OCI-LY7 (cell line): Measurements from ENCODE around the gene PUM1. TPM values are rescaled to one million over a fixed set of nuclear protein-coding genes. Genes with fewer than 3 reads are reported as not detected.

Experiments used
- BruUV-seq: library from RNA; stranded (reverse); fragments of 400-500 nt; replicated peaks from 2 replicates; lab custom pipeline; 2021; lab: Mats Ljungman, UMichigan
- CTCF ChIA-PET: fragments of 300-600 bp; sonication (Branson Sonifier 250); formaldehyde crosslinking; loops from one replicate; lab custom pipeline; 2022; ENCODE audit warnings: antibody characterized with exemption; ENCODE audit not compliant: unreplicated experiment; lab: Charles Lee
- POLR2A ChIA-PET: fragments of 300-600 bp; sonication (Branson Sonifier 250); formaldehyde crosslinking; loops from one replicate; lab custom pipeline; 2022; ENCODE audit warnings: antibody characterized with exemption; lab: Charles Lee
- DNase-seq: peaks from one replicate; pipeline ENCODE4 v3.0.0-alpha.2; 2015; ENCODE audit warnings: low spot score
- H2AFZ ChIP-seq: fragments of 200-600 bp; sonication (generic), shearing (Covaris generic); 2 replicates; pipeline ENCODE4 v1.6.1; 2014; ENCODE audit warnings: mild to moderate bottlenecking, antibody characterized with exemption, low read length, moderate library complexity
- H3K27ac ChIP-seq: fragments of 200-600 bp; sonication (generic); 2 replicates; pipeline ENCODE4 v1.5.1; 2014; ENCODE audit warnings: mixed run types, low read depth, mild to moderate bottlenecking, moderate library complexity, low read length, inconsistent platforms; ENCODE audit not compliant: poor library complexity, severe bottlenecking
- H3K36me3 ChIP-seq: fragments of 200-600 bp; sonication (generic); 2 replicates; pipeline ENCODE4 v1.6.1; 2014; ENCODE audit warnings: mild to moderate bottlenecking, antibody characterized with exemption, low read length, moderate library complexity, mixed read lengths; ENCODE audit not compliant: insufficient read depth
- H3K4me1 ChIP-seq: fragments of 200-600 bp; sonication (generic); 2 replicates; pipeline ENCODE4 v1.5.1; 2014; ENCODE audit warnings: mild to moderate bottlenecking, low read length; ENCODE audit not compliant: insufficient read depth, poor library complexity, severe bottlenecking
- H3K4me2 ChIP-seq: fragments of 200-600 bp; sonication (generic); 2 replicates; pipeline ENCODE4 v1.6.1; 2014; ENCODE audit warnings: mild to moderate bottlenecking, low read length
- H3K4me3 ChIP-seq: fragments of 200-600 bp; sonication (generic); 2 replicates; pipeline ENCODE4 v1.5.1; 2014; ENCODE audit warnings: mild to moderate bottlenecking, low read depth, low read length; ENCODE audit not compliant: poor library complexity, severe bottlenecking
- H3K79me2 ChIP-seq: fragments of 200-600 bp; sonication (generic); 2 replicates; pipeline ENCODE4 v1.6.1; 2016; ENCODE audit warnings: low read depth, mild to moderate bottlenecking, low read length, moderate library complexity, mixed read lengths; ENCODE audit not compliant: insufficient read depth
- H3K9me2 ChIP-seq: fragments of 200-600 bp; sonication (generic); 2 replicates; pipeline ENCODE4 v1.6.1; 2016; ENCODE audit warnings: mild to moderate bottlenecking, low read length, mixed read lengths; ENCODE audit not compliant: insufficient read depth
- H3K9me3 ChIP-seq: fragments of 200-600 bp; sonication (generic); 2 replicates; pipeline ENCODE4 v1.6.1; 2014; ENCODE audit warnings: mild to moderate bottlenecking, mixed run types, low read length, mixed read lengths
- H4K20me1 ChIP-seq: fragments of 200-600 bp; sonication (generic); 2 replicates; pipeline ENCODE4 v1.6.1; 2014; ENCODE audit warnings: mild to moderate bottlenecking, antibody characterized with exemption, low read length, moderate library complexity, mixed read lengths; ENCODE audit not compliant: insufficient read depth
- CTCF ChIP-seq: fragments of 200-600 bp; sonication (generic); conservative IDR thresholded peaks from 2 replicates; pipeline ENCODE4 v1.5.1; 2014; ENCODE audit warnings: mild to moderate bottlenecking, antibody characterized with exemption, low read length, moderate library complexity, mixed read lengths
- EZH2phosphoT487 ChIP-seq: fragments of 200-600 bp; sonication (generic); IDR thresholded peaks from 2 replicates; pipeline ENCODE4 v1.6.1; 2018; ENCODE audit warnings: low read depth, borderline replicate concordance, mild to moderate bottlenecking, mixed run types, antibody characterized with exemption, low read length, moderate library complexity, mixed read lengths
- intact Hi-C: fragments of 100-400 bp; cut with micrococcal nuclease; formaldehyde crosslinking; loops from one replicate; pipeline ENCODE4 v1.10.0; 2022; ENCODE audit not compliant: unreplicated experiment
- total RNA-seq, 2 experiments: library from RNA; depleted of rRNA in 1 of 2; stranded (reverse); fragments of >200 nt in 1 of 2; shearing (Covaris generic) in 1 of 2; gene quantifications; 2 replicates each; pipeline ENCODE4 v1.2.3, GENCODE V29; 2014 to 2022

PUM1 gene
- total RNA-seq, 2 experiments from 2014 or later, result 52.0 to 97.5 TPM

GRCh38 chr1:31007462-31007991 is 58.0 kb downstream of the PUM1 start:
- TF ChIP-seq CTCF (no peak), EZH2phosphoT487 (no peak)
- no TSS peak for BruUV-seq
- H4K20me1 ChIP-seq, result peaks cover 40% of the 10 kb centered on the region
- intact Hi-C loops, result no loop called here
- ChIA-PET CTCF (no interaction called here), POLR2A (no interaction called here)
- H3K4me2 ChIP-seq, result peak overlapping the region; percentile 24; the same call in 1 of the 2 replicates
- H3K9me2 ChIP-seq, result no peaks in the 10 kb centered on the region
- H3K4me1 ChIP-seq, result peaks cover 10% of the 10 kb centered on the region
- no peaks in the 10 kb centered on the region for H3K9me3 ChIP-seq
- DNase-seq, result no peak
- H3K79me2 ChIP-seq, result peaks cover 79% of the 10 kb centered on the region
- H3K36me3 ChIP-seq, result peaks cover 81% of the 10 kb centered on the region
- H2AFZ ChIP-seq, result no peak overlapping the region
- H3K27ac ChIP-seq, result no peak overlapping the region
- H3K4me3 ChIP-seq, result no peak overlapping the region

GRCh38 chr1:31006747-31007146 is 58.8 kb downstream of the PUM1 start:
- Histone ChIP-seq H3K27ac (no peak overlapping the region), H4K20me1 (peaks cover 40% of the 10 kb centered on the region), H2AFZ (no peak overlapping the region), H3K79me2 (peaks cover 79% of the 10 kb centered on the region), H3K4me1 (peaks cover 10% of the 10 kb centered on the region), H3K4me3 (no peak overlapping the region), H3K9me2 (no peaks in the 10 kb centered on the region), H3K36me3 (peaks cover 86% of the 10 kb centered on the region), H3K4me2 (no peak overlapping the region), H3K9me3 (no peaks in the 10 kb centered on the region)
- TF ChIP-seq EZH2phosphoT487 (no peak), CTCF (no peak)
- ChIA-PET CTCF (no interaction called here), POLR2A (interaction anchor here (0.8 to 2.1 kb wide), 2 partner anchors 9 to 13 kb away, joined by 3 to 7 read pairs; no protein-coding TSS in a partner anchor)
- no TSS peak for BruUV-seq
- DNase-seq, result no peak
- intact Hi-C loops, result no loop called here

GRCh38 chr1:31005617-31006166 is 59.8 kb downstream of the PUM1 start:
- intact Hi-C loops, result no loop called here
- TF ChIP-seq EZH2phosphoT487 (no peak), CTCF (no peak)

More at GRCh38 chr1:31005617-31006166, 59.8 kb downstream of the PUM1 start:
- ChIA-PET POLR2A (interaction anchor here (0.5 to 2.1 kb wide), 3 partner anchors 10 to 30 kb away, joined by 3 to 7 read pairs (median 5); no protein-coding TSS in a partner anchor), CTCF (no interaction called here)
- H3K4me3 ChIP-seq, result no peak overlapping the region
- peaks cover 88% of the 10 kb centered on the region for H3K36me3 ChIP-seq
- H2AFZ ChIP-seq, result no peak overlapping the region
- peaks cover 34% of the 10 kb centered on the region for H4K20me1 ChIP-seq
- no TSS peak for BruUV-seq
- DNase-seq, result no peak
- no peaks in the 10 kb centered on the region for H3K9me2 ChIP-seq
- peaks cover 10% of the 10 kb centered on the region for H3K4me1 ChIP-seq
- no peaks in the 10 kb centered on the region for H3K9me3 ChIP-seq
- H3K27ac ChIP-seq, result no peak overlapping the region
- no peak overlapping the region for H3K4me2 ChIP-seq
- H3K79me2 ChIP-seq, result peaks cover 74% of the 10 kb centered on the region
